ENCODE results near the gene COG2. TPM values are rescaled to one million over a fixed set of nuclear protein-coding genes. Genes with fewer than 3 reads are reported as not detected.

Gene COG2
- total and polyA plus RNA-seq, 2 of the 13 experiments (the other 11 are each of a cell fraction or from before 2014, with no cell fraction given), result 16.8 to 36.3 TPM

DNA sequence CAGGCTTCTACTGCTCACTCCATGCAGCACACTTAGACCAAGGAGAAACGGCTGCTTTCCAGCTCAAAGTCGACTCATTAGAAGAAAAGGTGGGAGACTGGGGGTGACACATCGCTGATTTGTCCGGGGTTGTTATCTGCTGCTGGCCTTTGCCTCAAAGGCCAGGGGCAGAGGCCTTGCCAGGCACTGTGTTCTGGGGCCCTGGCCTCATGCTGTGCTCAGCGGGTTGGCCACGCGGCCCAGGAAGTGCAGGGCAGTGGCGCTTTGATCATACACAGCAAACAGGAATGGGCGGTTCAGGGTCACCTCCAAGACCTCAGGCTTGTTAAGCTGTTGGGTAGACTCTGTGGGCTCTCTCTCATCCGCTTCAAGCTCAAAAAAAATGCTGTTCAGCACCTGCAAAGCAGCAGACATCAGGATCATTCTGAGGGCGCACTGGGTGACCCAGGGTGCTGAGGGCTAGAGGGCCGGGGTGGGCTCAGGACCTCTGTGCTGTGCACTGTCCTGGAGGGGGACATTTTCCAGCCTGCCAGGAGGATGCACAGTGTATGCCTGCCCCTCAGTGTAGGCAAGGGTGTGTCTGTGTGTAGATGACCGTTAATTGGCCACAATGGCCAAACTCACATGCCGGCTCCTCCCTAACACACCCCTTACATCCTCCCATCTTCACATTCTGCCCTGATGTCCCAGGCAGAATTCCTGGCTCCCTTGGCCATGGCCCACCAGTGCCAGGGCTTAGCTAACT is 60.8 kb downstream of the COG2 start (continued):
- TF ChIP-seq SIN3B (IDR thresholded peaks at IDR 0.05; ENCODE audit: low read length) (no peak), ISX (CRISPR knock-in tag; conservative IDR thresholded peaks at IDR 0.05) (no peak), PPARG (CRISPR knock-in tag; conservative IDR thresholded peaks at IDR 0.05) (peak; percentile 94), ATRX (CRISPR knock-in tag; IDR thresholded peaks at IDR 0.05; ENCODE audit: borderline replicate concordance) (no peak), ZFP90 (CRISPR knock-in tag; IDR thresholded peaks at IDR 0.05; ENCODE audit: borderline replicate concordance) (peak; percentile 84; the same call in 1 of the 2 replicates), ZNF3 (CRISPR knock-in tag; IDR thresholded peaks at IDR 0.05) (0 out of 2 replicates have a peak, but pooled peaks have one; percentile 24), SUZ12 (IDR thresholded peaks at IDR 0.05; ENCODE audit: low read depth, low read length) (no peak), RCOR2 (CRISPR knock-in tag; IDR thresholded peaks at IDR 0.05) (peak; percentile 89), ZNF792 (CRISPR knock-in tag; IDR thresholded peaks at IDR 0.05) (peak; percentile 96), RXRA (CRISPR knock-in tag; IDR thresholded peaks at IDR 0.05) (peak; percentile 99), NAIF1 (CRISPR knock-in tag; IDR thresholded peaks at IDR 0.05; ENCODE audit: borderline replicate concordance) (peak; percentile 50; the same call in 1 of the 2 replicates), ZNF274 (CRISPR knock-in tag; IDR thresholded peaks at IDR 0.05) (peak; percentile 89), HIVEP1 (CRISPR knock-in tag; IDR thresholded peaks at IDR 0.05) (peak; percentile 85), ZFP41 (CRISPR knock-in tag; IDR thresholded peaks at IDR 0.05; ENCODE audit: borderline replicate concordance) (no peak), KDM2A (CRISPR knock-in tag; IDR thresholded peaks at IDR 0.05; ENCODE audit: borderline replicate concordance, low read depth) (peak; percentile 87), ZSCAN12 (CRISPR knock-in tag; IDR thresholded peaks at IDR 0.05) (no peak), MLLT10 (CRISPR knock-in tag; IDR thresholded peaks at IDR 0.05) (no peak)
- TF ChIP-seq, protein P1, sequence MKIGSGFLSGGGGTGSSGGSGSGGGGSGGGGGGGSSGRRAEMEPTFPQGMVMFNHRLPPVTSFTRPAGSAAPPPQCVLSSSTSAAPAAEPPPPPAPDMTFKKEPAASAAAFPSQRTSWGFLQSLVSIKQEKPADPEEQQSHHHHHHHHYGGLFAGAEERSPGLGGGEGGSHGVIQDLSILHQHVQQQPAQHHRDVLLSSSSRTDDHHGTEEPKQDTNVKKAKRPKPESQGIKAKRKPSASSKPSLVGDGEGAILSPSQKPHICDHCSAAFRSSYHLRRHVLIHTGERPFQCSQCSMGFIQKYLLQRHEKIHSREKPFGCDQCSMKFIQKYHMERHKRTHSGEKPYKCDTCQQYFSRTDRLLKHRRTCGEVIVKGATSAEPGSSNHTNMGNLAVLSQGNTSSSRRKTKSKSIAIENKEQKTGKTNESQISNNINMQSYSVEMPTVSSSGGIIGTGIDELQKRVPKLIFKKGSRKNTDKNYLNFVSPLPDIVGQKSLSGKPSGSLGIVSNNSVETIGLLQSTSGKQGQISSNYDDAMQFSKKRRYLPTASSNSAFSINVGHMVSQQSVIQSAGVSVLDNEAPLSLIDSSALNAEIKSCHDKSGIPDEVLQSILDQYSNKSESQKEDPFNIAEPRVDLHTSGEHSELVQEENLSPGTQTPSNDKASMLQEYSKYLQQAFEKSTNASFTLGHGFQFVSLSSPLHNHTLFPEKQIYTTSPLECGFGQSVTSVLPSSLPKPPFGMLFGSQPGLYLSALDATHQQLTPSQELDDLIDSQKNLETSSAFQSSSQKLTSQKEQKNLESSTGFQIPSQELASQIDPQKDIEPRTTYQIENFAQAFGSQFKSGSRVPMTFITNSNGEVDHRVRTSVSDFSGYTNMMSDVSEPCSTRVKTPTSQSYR (CRISPR knock-in tag; IDR thresholded peaks at IDR 0.05; ENCODE audit: borderline replicate concordance), result peak; percentile 77; the same call in 1 of the 2 replicates
- TF ChIP-seq, protein P2, sequence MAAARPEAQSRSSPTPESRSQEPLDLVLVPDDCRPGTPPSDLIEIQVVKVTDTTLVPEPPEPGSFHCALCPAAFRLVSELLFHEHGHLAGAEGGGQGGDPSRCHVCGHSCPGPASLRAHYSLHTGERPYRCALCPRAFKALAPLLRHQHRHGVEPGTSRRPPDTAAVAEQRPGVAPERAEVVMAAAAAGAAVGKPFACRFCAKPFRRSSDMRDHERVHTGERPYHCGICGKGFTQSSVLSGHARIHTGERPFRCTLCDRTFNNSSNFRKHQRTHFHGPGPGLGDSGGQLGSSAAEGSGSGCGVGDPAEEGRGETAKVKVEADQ (CRISPR knock-in tag; IDR thresholded peaks at IDR 0.05; ENCODE audit: borderline replicate concordance), result peak; percentile 87; the same call in 1 of the 2 replicates
- TF ChIP-seq, protein P3, sequence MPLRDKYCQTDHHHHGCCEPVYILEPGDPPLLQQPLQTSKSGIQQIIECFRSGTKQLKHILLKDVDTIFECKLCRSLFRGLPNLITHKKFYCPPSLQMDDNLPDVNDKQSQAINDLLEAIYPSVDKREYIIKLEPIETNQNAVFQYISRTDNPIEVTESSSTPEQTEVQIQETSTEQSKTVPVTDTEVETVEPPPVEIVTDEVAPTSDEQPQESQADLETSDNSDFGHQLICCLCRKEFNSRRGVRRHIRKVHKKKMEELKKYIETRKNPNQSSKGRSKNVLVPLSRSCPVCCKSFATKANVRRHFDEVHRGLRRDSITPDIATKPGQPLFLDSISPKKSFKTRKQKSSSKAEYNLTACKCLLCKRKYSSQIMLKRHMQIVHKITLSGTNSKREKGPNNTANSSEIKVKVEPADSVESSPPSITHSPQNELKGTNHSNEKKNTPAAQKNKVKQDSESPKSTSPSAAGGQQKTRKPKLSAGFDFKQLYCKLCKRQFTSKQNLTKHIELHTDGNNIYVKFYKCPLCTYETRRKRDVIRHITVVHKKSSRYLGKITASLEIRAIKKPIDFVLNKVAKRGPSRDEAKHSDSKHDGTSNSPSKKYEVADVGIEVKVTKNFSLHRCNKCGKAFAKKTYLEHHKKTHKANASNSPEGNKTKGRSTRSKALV (CRISPR knock-in tag; IDR thresholded peaks at IDR 0.05), result no peak
- TF ChIP-seq, protein P4, sequence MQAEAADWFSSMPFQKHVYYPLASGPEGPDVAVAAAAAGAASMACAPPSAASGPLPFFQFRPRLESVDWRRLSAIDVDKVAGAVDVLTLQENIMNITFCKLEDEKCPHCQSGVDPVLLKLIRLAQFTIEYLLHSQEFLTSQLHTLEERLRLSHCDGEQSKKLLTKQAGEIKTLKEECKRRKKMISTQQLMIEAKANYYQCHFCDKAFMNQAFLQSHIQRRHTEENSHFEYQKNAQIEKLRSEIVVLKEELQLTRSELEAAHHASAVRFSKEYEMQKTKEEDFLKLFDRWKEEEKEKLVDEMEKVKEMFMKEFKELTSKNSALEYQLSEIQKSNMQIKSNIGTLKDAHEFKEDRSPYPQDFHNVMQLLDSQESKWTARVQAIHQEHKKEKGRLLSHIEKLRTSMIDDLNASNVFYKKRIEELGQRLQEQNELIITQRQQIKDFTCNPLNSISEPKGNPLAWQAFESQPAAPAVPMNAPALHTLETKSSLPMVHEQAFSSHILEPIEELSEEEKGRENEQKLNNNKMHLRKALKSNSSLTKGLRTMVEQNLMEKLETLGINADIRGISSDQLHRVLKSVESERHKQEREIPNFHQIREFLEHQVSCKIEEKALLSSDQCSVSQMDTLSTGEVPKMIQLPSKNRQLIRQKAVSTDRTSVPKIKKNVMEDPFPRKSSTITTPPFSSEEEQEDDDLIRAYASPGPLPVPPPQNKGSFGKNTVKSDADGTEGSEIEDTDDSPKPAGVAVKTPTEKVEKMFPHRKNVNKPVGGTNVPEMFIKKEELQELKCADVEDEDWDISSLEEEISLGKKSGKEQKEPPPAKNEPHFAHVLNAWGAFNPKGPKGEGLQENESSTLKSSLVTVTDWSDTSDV (CRISPR knock-in tag; IDR thresholded peaks at IDR 0.05), result no peak
